GM21737 (cell line): ENCODE results near the gene UGT1A5.

Source experiments
- ATAC-seq: cut with Tn5 transposase; IDR thresholded peaks from one replicate; pipeline ENCODE4 v1.9.1; 2021; ENCODE audit warnings: mild to moderate bottlenecking, moderate library complexity; ENCODE audit not compliant: unreplicated experiment

UGT1A5 gene

GRCh38 chr2:233803994-233804393 lies 91.3 kb downstream of the UGT1A5 start:
- ATAC-seq: no peak

GRCh38 chr2:233807215-233807865 lies 94.6 kb downstream of the UGT1A5 start:
- no peak for ATAC-seq

GRCh38 chr2:233807966-233808935 lies 95.5 kb downstream of the UGT1A5 start:
- no peak for ATAC-seq

- no peak for ATAC-seq
These were observed 97.7 kb downstream of the UGT1A5 start for GRCh38 chr2:233810385-233810784.

GRCh38 chr2:233811087-233811486 lies 98.4 kb downstream of the UGT1A5 start:
- no peak for ATAC-seq

- ATAC-seq: no peak
These were observed 99.0 kb downstream of the UGT1A5 start for GRCh38 chr2:233811732-233812131.

GRCh38 chr2:233813236-233814055 lies 100.7 kb downstream of the UGT1A5 start:
- ATAC-seq: no peak

GRCh38 chr2:233814056-233814835 lies 101.5 kb downstream of the UGT1A5 start:
- ATAC-seq: no peak

GRCh38 chr2:233815861-233816260 lies 103.2 kb downstream of the UGT1A5 start:
- no peak for ATAC-seq

GRCh38 chr2:233816334-233816733 lies 103.6 kb downstream of the UGT1A5 start:
- no peak for ATAC-seq

- no peak for ATAC-seq
These were observed 104.1 kb downstream of the UGT1A5 start for GRCh38 chr2:233816771-233817170.

GRCh38 chr2:233817361-233817911 lies 104.7 kb downstream of the UGT1A5 start:
- ATAC-seq: no peak

- ATAC-seq: no peak
These were observed 105.4 kb downstream of the UGT1A5 start for GRCh38 chr2:233817995-233818638.

GRCh38 chr2:233818639-233819621 lies 106.2 kb downstream of the UGT1A5 start:
- ATAC-seq: no peak

- no peak for ATAC-seq
These were observed 107.4 kb downstream of the UGT1A5 start for GRCh38 chr2:233819884-233820773.

- ATAC-seq: no peak
These were observed 108.0 kb downstream of the UGT1A5 start for GRCh38 chr2:233820774-233821105.

GRCh38 chr2:233821196-233821595 lies 108.5 kb downstream of the UGT1A5 start:
- no peak for ATAC-seq

- no peak for ATAC-seq
These were observed 109.0 kb downstream of the UGT1A5 start for GRCh38 chr2:233821709-233822100.
